ENCODE results near the gene INPPL1. TPM values are rescaled to one million over a fixed set of nuclear protein-coding genes. Genes with fewer than 3 reads are reported as not detected.
"Not testable (repeated sequence)": the region's sequence is repeated elsewhere in the genome, so short reads cannot be mapped to it uniquely, and the experiment has no call there.

Gene INPPL1
- total and polyA plus RNA-seq, 2 donors (not counting 1 experiment from before 2014, with no cell fraction given), result 205 to 208 TPM

GRCh38 chr11:72204886-72205285 lies 19.7 kb upstream of the INPPL1 start:
- Mint-ChIP-seq H3K27me3 (peaks cover 12% of the 10 kb centered on the region), H3K27ac (no peak overlapping the region), H3K4me1 (peaks cover 7% of the 10 kb centered on the region), H3K9me3 (ENCODE audit: insufficient read depth) (peaks cover 8% of the 10 kb centered on the region), H3K4me3 (no peak overlapping the region)
- TF ChIP-seq CTCF (IDR thresholded peaks at IDR 0.05) (no peak), EZH2 (IDR thresholded peaks at IDR 0.05; ENCODE audit: borderline replicate concordance, insufficient read depth, low read depth, low read length, poor library complexity, severe bottlenecking) (no peak)
- ATAC-seq (ENCODE audit: low read depth) (no peak), DNase-seq (no peak)
- H3K9ac ChIP-seq (ENCODE audit: low read length), result no peak overlapping the region
- no peak overlapping the region for H3K4me2 ChIP-seq (replicated peaks; ENCODE audit: low read depth, low read length, poor library complexity, severe bottlenecking)
- ChIA-PET CTCF (no interaction called here), POLR2A (interaction anchor here (0.7 kb wide), 1 partner anchor 820 kb away, joined by 5 read pairs; no protein-coding TSS in a partner anchor)
- H2AFZ ChIP-seq (ENCODE audit: insufficient read depth, low read depth, low read length, poor library complexity, severe bottlenecking), result no peak overlapping the region
- H4K20me1 ChIP-seq (ENCODE audit: control insufficient read depth, insufficient read depth, low read length, poor library complexity, severe bottlenecking), result no peaks in the 10 kb centered on the region
- no peaks in the 10 kb centered on the region for H3K36me3 ChIP-seq (replicated peaks in 1 of 2; ENCODE audit: control extremely low read depth in 1 of 2, control insufficient read depth in 1 of 2, extremely low read depth in 1 of 2, insufficient read depth in 2 of 2, low read length in 1 of 2)
- peaks cover 0 to 3% of the 10 kb centered on the region in 2 donors for H3K4me1 ChIP-seq (ENCODE audit: control insufficient read depth in 2 of 2, insufficient read depth in 2 of 2, low read length in 2 of 2)
- H3K27me3 ChIP-seq (replicated peaks in 1 of 4; ENCODE audit: control extremely low read depth in 1 of 4, control insufficient read depth in 3 of 4, insufficient read depth in 4 of 4, low read length in 3 of 4), result peaks cover 0 to 2% (median 0%) of the 10 kb centered on the region in 4 experiments
- no peak overlapping the region for H3K27ac ChIP-seq (ENCODE audit: low read length in 2 of 2)
- H3K9me3 ChIP-seq (ENCODE audit: control extremely low read depth in 1 of 3, control insufficient read depth in 2 of 3, insufficient read depth in 1 of 3, low read length in 2 of 3), result peaks cover 0 to 11% (median 5%) of the 10 kb centered on the region in 3 donors
- H3K79me2 ChIP-seq (ENCODE audit: control insufficient read depth, insufficient read depth, low read length), result no peaks in the 10 kb centered on the region
- H3K4me3 ChIP-seq (ENCODE audit: control extremely low read depth in 1 of 5, extremely low read depth in 1 of 5, insufficient read depth in 1 of 5, low read depth in 2 of 5, low read length in 4 of 5), result no peak overlapping the region
- intact Hi-C loops (cut with micrococcal nuclease), result no loop called here

- H3K4me3 Mint-ChIP-seq; H3K27me3 ChIP-seq (replicated peaks in 1 of 4; ENCODE audit: control extremely low read depth in 1 of 4, control insufficient read depth in 3 of 4, insufficient read depth in 4 of 4, low read length in 3 of 4); H4K20me1 ChIP-seq (ENCODE audit: control insufficient read depth, insufficient read depth, low read length, poor library complexity, severe bottlenecking); DNase-seq; ATAC-seq (ENCODE audit: low read depth); H3K79me2 ChIP-seq (ENCODE audit: control insufficient read depth, insufficient read depth, low read length); H3K36me3 ChIP-seq (replicated peaks in 1 of 2; ENCODE audit: control extremely low read depth in 1 of 2, control insufficient read depth in 1 of 2, extremely low read depth in 1 of 2, insufficient read depth in 2 of 2, low read length in 1 of 2); H3K9ac ChIP-seq (ENCODE audit: low read length); H3K4me2 ChIP-seq (replicated peaks; ENCODE audit: low read depth, low read length, poor library complexity, severe bottlenecking); H3K4me1 ChIP-seq (ENCODE audit: control insufficient read depth in 2 of 2, insufficient read depth in 2 of 2, low read length in 2 of 2); intact Hi-C loops (cut with micrococcal nuclease); H3K4me1 Mint-ChIP-seq; H2AFZ ChIP-seq (ENCODE audit: insufficient read depth, low read depth, low read length, poor library complexity, severe bottlenecking); H3K27ac ChIP-seq (ENCODE audit: low read length in 2 of 2); H3K27ac Mint-ChIP-seq; H3K4me3 ChIP-seq (ENCODE audit: control extremely low read depth in 1 of 5, extremely low read depth in 1 of 5, insufficient read depth in 1 of 5, low read depth in 2 of 5, low read length in 4 of 5); POLR2A ChIA-PET: not testable (repeated sequence)
- Mint-ChIP-seq H3K9me3 (ENCODE audit: insufficient read depth) (peaks cover 13% of the 10 kb centered on the region), H3K27me3 (peaks cover 17% of the 10 kb centered on the region)
- CTCF ChIA-PET, result interaction anchor here (1.2 kb wide), 1 partner anchor 23 kb away, joined by 4 read pairs; no protein-coding TSS in a partner anchor
- H3K9me3 ChIP-seq (ENCODE audit: control extremely low read depth in 1 of 3, control insufficient read depth in 2 of 3, insufficient read depth in 1 of 3, low read length in 2 of 3), result peaks cover 0 to 11% (median 11%) of the 10 kb centered on the region in 3 donors
- WGBS (ENCODE audit: insufficient coverage), result 100% methylated on average over 2 of the region's 2 CpGs
Observed at GRCh38 chr11:72206794-72207193, 17.8 kb upstream of the INPPL1 start.
